NCI-H345 (cell line): ENCODE measurements around the gene RPTOR.
"Not testable (repeated sequence)": the region's sequence is repeated elsewhere in the genome, so short reads cannot be mapped to it uniquely, and the experiment has no call there.

ENCODE experiments used
- DNase-seq: peaks from one replicate; lab custom pipeline; 2025; lab: John Stamatoyannopoulos, UW

RPTOR gene

GRCh38 chr17:80862481-80862961 is 317.9 kb downstream of the RPTOR start:
- DNase-seq: peak; percentile 48

- DNase-seq: no peak
Observed at GRCh38 chr17:80862978-80863377, 318.3 kb downstream of the RPTOR start.

DNA sequence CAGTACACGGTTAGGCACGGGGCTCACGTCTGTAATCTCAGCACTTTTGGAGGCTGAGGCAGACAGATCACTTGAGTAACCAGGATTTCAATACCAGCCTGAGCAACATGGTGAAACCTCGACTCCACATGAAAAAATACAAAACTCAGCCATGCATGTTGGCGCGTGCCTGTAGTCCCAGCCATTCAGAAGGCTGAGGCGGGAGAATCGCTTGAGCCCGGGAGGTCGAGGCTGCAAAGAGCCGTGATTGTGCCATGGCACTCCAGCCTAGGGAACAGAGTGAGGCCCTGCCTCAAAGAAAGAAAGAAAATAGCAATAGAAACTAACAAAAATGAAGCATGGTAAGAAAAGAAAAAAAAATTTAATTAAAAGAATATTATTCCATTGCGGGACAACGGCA is 319.0 kb downstream of the RPTOR start:
- no peak for DNase-seq

GRCh38 chr17:80864751-80865150 is 320.1 kb downstream of the RPTOR start:
- no peak for DNase-seq

DNA sequence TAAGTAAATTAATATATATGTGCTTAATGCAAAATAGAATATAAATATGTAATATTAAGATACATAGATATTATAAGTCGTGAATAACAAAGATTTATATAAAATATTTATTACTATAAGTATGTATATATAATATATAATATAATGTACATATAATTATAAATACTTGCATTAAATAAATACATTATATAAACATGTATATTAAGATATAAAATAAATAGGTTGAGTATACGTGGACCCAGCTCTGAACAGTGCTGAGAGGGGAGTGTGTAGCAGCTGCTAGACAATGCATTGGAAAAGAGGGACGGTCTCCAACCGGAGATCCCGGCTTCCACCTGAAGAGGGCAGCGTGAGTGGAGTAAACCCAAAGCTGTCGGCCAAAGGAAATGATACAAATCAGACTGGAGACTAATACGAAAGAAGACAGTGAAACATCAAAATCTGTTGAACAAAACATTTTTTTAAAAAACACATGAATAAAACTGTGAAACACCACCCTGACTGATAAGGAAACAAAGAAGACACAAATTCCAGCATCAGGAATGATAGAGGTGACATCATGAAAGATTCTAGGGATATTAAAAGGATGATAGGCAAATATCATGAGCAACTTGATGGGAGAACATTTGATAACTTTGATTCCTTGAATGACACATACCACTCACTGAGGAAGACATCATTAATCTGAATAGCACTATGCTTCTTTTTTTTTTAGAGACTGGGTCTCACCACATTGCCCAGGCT is 321.6 kb downstream of the RPTOR start:
- peak; percentile 81 for DNase-seq

GRCh38 chr17:80868022-80868609 is 323.5 kb downstream of the RPTOR start:
- no peak for DNase-seq

- no peak for DNase-seq
Observed at GRCh38 chr17:80869481-80870145, 325.0 kb downstream of the RPTOR start.

GRCh38 chr17:80870401-80870800 is 325.8 kb downstream of the RPTOR start:
- DNase-seq: no peak

DNA sequence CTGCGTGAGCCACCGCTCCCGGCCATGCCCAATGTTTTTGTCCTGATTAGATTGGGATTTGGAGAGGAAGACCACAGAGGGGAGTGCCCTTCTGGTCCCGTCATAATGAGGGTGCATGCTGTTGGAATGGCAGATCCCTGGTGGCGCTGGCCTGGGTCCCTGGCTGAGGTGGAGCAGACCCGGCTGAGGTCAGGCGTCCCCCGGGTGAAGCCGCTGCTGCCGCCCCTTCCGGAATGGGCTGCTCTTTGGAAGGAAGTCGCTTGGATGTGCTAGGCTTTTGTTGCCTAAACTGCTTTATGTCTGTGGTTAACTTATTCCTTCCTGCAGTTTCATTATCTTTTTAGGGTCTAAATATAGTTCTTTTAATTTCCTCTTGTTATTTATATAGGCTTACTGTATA is 326.7 kb downstream of the RPTOR start:
- no peak for DNase-seq

DNA sequence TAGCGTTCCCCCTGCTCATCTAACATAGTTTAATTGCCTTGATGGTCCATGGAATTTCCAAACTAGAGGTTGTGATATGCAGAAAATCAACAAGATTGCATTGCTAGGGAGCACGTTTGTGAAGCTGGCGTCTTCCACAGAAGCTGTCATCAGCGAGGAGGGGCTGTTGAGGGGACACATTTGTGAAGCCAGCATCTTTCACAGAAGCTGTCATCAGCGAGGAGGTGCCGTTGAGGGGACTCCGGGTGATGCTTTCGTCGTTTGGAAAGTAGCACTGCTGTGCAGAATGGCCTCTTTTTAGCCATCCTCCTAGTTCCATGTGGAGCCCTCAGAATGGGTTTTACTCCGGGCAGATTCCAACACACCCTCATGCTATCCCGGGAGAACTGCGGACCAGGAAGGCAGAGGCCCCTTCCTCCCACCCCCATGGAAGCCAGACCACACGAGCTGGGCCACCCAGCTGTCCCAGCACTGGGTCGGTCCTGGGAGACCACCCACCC is 327.4 kb downstream of the RPTOR start:
- DNase-seq: no peak

DNA sequence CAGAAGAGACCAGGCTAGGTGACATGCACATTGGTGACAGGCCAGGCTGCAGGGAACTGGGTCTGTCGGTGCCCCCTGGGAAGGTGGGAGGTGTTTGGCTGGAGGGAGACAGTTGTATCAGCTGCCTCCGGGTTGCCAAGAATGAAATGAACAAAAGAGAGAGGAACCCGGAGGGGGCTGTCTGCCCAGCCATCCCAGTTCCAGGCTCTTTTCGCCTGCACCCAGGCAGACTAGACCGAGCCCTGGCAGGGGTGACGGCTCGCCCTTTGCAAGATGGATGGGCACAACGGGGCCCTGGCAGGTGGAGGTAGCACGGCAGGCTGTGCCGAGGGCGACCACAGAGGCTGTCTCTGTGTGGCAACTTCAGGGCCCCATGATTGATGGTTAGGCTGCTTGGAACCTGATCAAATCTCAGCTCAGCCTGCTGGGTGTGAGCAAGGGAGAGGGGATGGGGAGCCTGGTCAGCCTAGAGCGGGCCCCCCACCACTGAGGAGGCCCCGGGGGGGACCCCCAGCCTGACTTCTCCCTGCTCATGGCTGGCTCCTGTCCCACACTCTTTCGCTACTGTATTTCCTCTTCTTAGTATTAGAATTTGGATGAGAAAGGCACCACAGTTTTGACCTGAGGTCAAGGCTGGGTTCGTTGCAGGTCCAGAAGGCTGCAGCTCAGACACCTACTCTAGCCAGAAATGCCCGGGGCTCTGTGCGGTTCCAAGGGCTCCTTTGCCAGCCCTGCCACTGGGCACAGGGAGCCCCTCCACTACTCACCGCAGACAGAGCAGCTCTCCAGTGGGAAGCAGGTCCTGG is 328.1 kb downstream of the RPTOR start:
- DNase-seq: no peak

DNA sequence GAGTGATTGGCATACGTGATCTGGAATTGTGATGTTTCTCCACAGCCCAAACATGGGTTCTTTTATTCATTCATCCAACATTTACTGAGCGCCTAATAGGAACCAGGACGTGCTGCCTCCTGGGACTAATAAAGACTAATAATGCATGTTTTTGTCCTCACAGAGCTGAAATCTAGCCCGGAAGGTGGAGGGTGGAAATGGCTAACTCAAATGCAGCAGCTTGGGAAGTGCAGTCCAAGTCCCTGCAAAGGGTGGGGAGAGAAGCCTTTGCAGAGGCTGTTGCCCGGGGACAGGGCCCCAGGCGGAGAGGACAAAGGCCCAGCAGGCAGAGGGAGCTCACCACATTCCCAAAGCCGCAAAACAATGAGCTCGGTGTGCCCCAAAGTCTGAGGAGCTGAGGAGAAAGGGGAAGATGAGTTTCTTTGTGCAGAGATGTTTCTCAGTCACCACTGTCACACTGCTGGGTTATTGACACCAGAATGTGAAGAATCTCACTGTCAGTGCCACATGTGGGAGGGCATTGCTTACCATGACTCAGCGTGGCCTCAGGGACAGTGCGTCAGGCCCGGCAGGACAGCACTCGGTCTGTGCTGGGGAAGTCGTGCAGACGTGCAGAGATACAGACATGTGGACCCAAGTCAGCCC is 328.8 kb downstream of the RPTOR start:
- DNase-seq: no peak

DNA sequence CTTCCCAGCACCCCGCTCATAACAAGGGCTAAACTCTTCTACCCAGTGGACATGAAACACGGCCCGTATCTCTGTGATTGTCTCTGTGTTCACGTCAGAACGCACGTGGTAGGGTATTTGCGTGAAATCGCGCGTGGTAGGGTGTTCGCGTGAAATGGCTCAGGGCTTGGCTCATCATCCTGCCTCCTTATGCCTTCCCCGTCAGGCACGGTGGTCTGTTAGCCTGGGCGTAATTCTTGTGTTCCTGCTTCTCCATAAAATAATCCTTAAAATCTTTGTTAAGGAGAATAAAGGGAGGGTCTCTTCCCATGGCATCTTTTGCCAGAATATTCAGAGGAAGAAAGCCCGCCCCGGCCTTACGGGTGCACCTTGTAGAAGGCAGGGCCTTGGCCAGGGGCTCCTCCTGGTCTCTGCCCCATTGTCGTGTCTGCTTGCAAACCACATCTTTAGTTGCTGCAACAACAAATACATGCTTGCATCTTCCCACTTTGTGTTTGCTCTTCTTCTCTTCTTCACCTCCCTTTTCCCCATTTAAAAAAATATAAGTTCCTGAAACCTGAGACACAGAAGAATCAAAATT is 330.3 kb downstream of the RPTOR start:
- DNase-seq: no peak

- DNase-seq: not testable (repeated sequence)
Observed at GRCh38 chr17:80875480-80875995, 330.9 kb downstream of the RPTOR start.

DNA sequence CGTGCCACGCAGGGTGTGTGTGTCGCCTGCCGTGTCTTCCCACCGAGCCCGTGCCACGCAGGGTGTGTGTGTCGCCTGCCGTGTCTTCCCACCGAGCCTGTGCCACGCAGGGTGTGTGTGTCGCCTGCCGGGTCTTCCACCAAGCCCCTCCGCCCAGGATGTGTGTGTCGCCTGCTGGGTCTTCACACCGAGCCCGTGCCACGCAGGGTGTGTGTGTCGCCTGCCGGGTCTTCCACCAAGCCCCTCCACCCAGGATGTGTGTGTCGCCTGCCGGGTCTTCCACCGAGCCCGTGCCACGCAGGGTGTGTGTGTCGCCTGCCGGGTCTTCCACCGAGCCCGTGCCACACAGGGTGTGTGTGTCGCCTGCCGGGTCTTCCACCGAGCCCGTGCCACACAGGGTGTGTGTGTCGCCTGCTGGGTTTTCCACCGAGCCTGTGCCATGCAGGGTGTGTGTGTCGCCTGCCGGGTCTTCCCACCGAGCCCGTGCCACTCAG is 331.9 kb downstream of the RPTOR start:
- DNase-seq: not testable (repeated sequence)

DNA sequence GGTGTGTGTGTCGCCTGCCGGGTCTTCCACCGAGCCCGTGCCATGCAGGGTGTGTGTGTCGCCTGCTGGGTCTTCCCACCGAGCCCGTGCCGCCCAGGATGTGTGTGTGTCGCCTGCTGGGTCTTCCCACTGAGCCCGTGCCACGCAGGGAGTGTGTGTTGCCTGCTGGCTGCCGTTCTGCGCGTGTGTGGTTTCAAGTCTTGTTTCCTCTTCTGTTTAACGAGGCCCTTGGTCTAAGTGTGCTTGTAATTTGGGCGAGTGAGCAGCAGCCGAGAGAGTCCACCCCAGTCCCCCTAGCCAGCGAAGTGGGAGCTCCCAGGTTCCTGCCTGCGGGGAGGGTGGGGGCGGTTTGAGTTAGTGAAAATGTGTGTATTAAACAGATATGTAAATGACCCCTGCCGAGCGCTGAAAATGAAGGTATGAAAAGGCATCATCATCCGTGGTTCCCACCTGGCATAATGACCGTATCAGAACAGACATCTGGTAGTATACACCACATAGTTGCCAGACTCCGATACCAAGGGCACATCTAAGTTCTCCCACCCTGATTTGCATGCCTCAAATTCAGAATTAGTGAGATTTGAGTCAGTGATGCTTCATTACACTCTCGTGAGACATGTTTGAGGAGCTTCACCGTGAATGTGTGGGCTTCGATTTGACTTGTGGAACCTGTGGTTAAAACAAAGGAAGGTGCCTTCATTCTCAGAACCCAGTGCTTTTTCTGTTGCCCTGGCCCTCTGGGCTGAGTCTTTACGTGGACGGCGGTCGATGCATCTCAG is 332.5 kb downstream of the RPTOR start:
- DNase-seq: no peak

DNA sequence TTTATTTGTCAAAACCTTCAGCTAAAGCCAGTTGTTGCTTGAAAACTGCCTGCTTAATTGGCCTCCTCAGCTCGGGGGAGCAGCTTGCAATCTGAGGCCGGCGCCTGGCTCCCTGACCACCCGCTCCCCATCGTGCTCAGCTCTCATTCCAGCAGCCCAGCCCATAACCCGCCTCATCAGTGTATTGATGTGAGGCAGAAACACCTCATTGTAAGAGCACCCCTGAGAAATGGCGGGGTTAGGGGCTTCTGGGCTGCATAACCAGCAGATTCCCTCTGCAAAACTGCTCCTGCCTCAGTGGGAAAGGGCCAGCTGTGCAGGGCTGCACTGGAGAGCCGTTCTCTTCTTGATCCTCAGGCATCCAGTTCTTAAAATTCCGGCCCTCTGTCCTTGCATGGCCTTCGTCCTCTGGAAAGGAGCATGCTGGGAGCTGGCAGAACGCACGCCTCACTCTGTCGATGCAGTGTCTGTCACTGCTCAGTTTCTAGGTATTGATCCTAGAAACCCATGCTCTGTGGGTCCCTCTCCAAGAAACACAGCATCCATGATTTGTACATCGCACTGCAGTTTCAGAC is 333.2 kb downstream of the RPTOR start:
- DNase-seq: no peak

DNA sequence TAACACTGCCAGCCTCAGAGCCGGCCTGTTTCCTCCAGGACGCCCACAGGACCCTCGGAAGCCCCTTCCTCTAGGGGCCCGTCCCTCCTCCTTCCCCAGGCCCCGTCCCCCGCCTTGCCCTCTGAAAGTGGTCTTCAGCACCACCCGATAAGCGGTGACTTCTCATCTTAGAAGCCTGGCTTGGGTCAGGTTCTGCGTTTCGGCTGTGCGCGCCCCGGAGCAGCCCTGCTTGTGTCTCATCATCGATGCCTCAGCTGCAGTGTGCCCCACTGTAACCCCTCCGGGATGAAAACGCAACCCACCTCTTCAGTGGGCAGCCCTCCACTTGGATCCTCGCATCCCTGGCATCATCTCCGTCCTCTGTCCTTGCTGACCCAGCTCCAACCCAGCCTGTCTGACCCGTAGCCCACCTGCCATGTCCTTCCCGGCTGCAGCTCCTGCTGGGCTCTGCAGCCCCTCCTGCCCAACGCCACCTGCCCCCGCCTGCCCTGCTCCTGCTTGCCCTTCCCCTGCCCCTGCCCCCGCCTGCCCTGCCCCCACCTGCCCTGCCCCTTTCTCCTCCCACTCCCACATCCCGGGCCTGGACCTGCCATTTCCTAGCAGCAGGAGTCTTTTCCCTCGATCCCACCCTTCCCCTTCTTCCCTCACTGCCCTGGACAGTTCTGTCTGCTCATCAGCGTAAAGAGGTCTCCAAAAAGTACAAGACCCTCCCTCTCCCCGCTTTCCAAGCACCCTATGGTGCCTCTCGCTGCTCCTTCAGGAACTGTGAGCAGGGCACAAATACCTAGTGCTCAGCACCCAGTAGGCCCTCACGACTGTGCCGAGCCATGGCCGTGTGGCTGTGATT is 334.5 kb downstream of the RPTOR start:
- no peak for DNase-seq
